Activated CD8-positive, alpha-beta T cell treated with anti-CD3 and anti-CD28 coated beads, Interleukin-2, amount 10 ng/mL, durations not matched to agents 7 days and 5 days (primary cell): ENCODE results near the gene RPRD1B. TPM values are rescaled to one million over a fixed set of nuclear protein-coding genes. Genes with fewer than 3 reads are reported as not detected.

ENCODE experiments used
- ATAC-seq: fragments of 150-1000 bp; cut with Tn5 transposase; one replicate; pipeline ENCODE4 v1.10.0; 2021; ENCODE audit warnings: moderate library complexity
- CTCF ChIA-PET: fragments of 350-600 bp; sonication (Branson Sonifier 250); formaldehyde crosslinking; loops from one replicate; lab custom pipeline; 2021; ENCODE audit warnings: antibody characterized with exemption; lab: Charles Lee
- POLR2A ChIA-PET: fragments of 350-600 bp; sonication (Branson Sonifier 250); formaldehyde crosslinking; loops from one replicate; lab custom pipeline; 2021; ENCODE audit warnings: antibody characterized with exemption; lab: Charles Lee
- DNase-seq: peaks from one replicate; pipeline ENCODE4 v3.0.0-alpha.2; 2020
- H3K27ac Mint-ChIP-seq: one replicate; pipeline ENCODE4 v1.8.0; 2021; ENCODE audit warnings: mild to moderate bottlenecking, mixed read lengths
- H3K27me3 Mint-ChIP-seq: one replicate; pipeline ENCODE4 v1.8.0; 2021; ENCODE audit warnings: low read depth, mixed read lengths
- H3K36me3 Mint-ChIP-seq: one replicate; pipeline ENCODE4 v1.8.0; 2021; ENCODE audit warnings: low read depth, mixed read lengths
- H3K4me1 Mint-ChIP-seq: one replicate; pipeline ENCODE4 v1.8.0; 2021; ENCODE audit warnings: low read depth, mixed read lengths
- H3K4me3 Mint-ChIP-seq: one replicate; pipeline ENCODE4 v1.8.0; 2021; ENCODE audit warnings: mild to moderate bottlenecking, mixed read lengths
- H3K9me3 Mint-ChIP-seq: one replicate; pipeline ENCODE4 v1.8.0; 2022; ENCODE audit warnings: mixed read lengths; ENCODE audit not compliant: insufficient read depth
- total RNA-seq, 2 experiments: library from RNA; stranded (reverse); gene quantifications; one replicate each; pipeline ENCODE4 v1.2.3, GENCODE V29; 2021

The RPRD1B gene
- total RNA-seq, 2 experiments from 2014 or later: 32.4 to 34.3 TPM

DNA sequence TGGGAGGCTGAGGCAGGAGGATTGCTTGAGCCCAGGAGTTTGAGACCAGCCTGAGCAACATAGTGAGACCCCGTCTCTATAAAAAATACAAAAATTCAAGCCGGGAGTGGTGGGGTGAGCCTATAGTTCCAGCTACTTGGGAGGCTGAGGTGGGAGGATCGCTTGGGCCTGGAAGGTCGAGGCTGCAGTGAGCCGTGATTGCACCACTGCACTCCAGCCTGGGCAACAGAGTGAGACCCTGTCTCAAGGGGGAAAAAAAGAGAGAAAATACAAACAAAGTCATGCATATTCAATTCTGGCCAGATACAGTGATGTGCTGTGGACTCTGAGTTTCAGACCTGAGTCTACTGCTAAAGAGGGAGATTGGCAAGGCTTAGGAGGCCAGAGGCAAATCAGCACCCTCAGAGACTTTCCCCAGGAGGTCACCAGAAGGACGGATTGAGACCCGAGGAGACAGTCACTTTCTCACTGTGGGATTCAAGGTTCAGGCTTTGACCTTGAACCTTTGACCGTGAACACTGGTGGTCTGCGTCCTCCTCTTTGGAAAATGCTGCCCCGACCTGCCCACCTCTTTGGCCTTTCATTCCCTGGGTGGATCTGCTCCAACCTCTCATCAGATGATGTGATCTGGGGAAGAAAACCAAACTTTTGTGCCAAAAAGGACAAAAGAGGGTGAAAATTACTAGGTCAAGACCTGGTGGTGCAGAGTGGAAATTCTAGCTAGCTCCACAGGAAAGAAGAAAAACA lies 100.3 kb downstream of the RPRD1B start:
- no peak for ATAC-seq
- POLR2A ChIA-PET: no interaction called here

DNA sequence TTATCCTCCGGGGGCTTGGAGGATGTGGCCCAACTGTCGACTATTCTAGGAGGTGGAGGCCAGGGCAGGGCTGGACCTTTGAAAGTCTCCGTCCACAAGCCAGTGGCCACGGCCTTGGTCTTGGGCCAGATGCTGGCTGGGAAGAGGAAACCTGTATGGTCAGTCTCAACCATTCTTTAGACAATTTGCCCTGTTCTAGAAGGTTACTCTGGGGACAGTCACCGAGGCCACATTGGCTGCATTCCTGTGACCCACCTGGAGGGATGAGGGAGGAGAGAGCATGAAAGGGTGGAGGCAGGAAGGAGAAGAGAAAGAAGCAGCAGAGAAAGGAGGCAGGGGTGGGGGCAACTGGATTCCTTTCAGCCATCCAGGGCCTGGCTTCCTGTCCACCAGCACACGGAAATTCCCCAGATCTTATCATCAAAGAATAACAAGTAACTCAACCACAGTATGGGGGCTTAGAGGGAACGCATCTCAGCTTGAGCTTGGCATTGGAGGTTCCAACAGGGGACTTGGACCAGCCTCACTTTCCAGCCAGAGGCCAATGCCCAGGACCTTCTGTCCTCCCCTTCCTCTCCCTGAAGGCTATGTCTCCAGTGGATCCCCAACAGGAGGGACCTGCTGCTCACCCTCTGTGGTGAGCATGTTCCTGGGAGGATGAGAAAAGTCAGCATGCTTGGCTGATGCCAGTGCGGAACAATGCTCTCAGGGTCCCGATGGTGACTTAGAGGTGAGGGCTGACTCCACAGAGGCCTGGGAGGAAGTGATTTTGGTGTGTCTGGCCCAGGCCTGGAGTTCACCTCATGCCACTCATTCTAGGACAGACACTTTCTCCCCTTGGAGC lies 101.1 kb downstream of the RPRD1B start:
- Mint-ChIP-seq H3K4me1 (peaks cover 17% of the 10 kb centered on the region), H3K4me3 (no peak overlapping the region), H3K27ac (peak overlapping the region; percentile 53), H3K9me3 (no peaks in the 10 kb centered on the region), H3K36me3 (no peaks in the 10 kb centered on the region), H3K27me3 (peaks cover 6% of the 10 kb centered on the region)
- POLR2A ChIA-PET: no interaction called here
- CTCF ChIA-PET: interaction anchor here (1.0 kb wide), 2 partner anchors 62 to 86 kb away, joined by 3 to 6 read pairs; no protein-coding TSS in a partner anchor
- ATAC-seq: peak; percentile 54
- no peak for DNase-seq

More for the DNA sequence above, 100.3 kb downstream of the RPRD1B start:
- H3K27me3 Mint-ChIP-seq: peaks cover 6% of the 10 kb centered on the region
- no peak overlapping the region for H3K27ac Mint-ChIP-seq
- CTCF ChIA-PET: interaction anchor here (1.0 kb wide), 2 partner anchors 61 to 87 kb away, joined by 3 to 6 read pairs; no protein-coding TSS in a partner anchor
- no peak overlapping the region for H3K4me3 Mint-ChIP-seq
- H3K36me3 Mint-ChIP-seq: no peaks in the 10 kb centered on the region
- no peak for DNase-seq
- H3K4me1 Mint-ChIP-seq: peaks cover 17% of the 10 kb centered on the region
- no peaks in the 10 kb centered on the region for H3K9me3 Mint-ChIP-seq

DNA sequence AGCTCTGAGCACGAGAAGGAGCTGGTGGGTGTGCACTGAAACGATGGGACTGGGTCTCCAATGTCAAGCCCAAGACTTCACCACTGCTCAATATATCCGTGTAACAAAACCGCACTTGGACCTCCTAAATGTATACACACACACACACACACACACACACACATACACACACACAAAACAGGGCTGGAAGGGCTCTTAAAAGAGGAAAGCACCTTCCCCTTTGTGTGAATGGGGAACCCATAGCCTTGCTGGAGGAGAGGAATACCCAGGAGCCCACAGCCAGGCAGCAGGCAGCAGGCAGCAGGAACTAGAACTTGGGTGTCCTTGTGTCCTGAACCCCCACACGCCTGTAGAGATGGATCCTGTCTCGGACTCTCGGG lies 101.7 kb downstream of the RPRD1B start:
- no peak for DNase-seq
- H3K4me1 Mint-ChIP-seq: peaks cover 17% of the 10 kb centered on the region
- POLR2A ChIA-PET: no interaction called here
- no peak for ATAC-seq
- no peak overlapping the region for H3K4me3 Mint-ChIP-seq
- CTCF ChIA-PET: no interaction called here
- H3K36me3 Mint-ChIP-seq: no peaks in the 10 kb centered on the region
- no peak overlapping the region for H3K27ac Mint-ChIP-seq
- no peaks in the 10 kb centered on the region for H3K9me3 Mint-ChIP-seq
- H3K27me3 Mint-ChIP-seq: peaks cover 6% of the 10 kb centered on the region

DNA sequence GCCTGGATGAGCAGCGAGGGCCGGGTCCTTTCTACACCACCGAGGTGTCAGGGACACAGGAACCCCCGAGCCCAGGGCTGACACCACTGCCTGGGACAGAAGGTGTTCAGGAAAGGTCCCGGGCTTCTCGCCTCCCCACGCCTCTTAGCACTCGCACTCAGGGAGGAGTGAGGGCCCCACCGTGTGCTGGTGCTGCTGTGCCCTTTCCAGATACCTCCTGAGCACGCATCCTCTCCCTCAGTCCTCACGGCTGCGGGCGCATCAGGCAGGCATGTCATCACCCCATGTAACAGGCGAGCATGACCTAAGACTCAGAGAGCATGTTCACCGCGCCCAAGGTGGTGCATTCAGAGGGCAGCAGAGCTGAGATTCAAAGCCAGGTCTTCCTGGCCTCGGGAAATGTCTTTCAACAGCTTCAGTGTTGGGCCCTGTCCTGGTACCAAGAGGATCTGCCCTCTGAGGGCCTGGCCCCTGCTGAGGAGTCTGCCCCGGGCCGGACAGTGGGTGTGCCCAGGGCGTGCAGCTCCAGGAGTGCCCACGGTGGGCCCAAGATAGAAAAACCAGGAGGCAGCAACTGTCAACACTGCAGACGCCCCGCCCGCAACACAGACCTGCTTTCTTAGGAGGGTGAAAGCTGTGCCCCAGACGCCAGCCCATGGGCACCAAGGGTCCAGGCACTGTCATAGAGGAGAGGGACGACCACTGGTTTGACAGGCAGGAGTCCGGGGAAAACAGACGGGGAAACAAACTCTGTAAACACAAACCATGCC lies 102.3 kb downstream of the RPRD1B start:
- H3K36me3 Mint-ChIP-seq: no peaks in the 10 kb centered on the region
- H3K27me3 Mint-ChIP-seq: peaks cover 6% of the 10 kb centered on the region
- peaks cover 17% of the 10 kb centered on the region for H3K4me1 Mint-ChIP-seq
- no peak overlapping the region for H3K27ac Mint-ChIP-seq
- no peak overlapping the region for H3K4me3 Mint-ChIP-seq
- DNase-seq (no peak), ATAC-seq (no peak)
- ChIA-PET CTCF (no interaction called here), POLR2A (no interaction called here)
- no peaks in the 10 kb centered on the region for H3K9me3 Mint-ChIP-seq

DNA sequence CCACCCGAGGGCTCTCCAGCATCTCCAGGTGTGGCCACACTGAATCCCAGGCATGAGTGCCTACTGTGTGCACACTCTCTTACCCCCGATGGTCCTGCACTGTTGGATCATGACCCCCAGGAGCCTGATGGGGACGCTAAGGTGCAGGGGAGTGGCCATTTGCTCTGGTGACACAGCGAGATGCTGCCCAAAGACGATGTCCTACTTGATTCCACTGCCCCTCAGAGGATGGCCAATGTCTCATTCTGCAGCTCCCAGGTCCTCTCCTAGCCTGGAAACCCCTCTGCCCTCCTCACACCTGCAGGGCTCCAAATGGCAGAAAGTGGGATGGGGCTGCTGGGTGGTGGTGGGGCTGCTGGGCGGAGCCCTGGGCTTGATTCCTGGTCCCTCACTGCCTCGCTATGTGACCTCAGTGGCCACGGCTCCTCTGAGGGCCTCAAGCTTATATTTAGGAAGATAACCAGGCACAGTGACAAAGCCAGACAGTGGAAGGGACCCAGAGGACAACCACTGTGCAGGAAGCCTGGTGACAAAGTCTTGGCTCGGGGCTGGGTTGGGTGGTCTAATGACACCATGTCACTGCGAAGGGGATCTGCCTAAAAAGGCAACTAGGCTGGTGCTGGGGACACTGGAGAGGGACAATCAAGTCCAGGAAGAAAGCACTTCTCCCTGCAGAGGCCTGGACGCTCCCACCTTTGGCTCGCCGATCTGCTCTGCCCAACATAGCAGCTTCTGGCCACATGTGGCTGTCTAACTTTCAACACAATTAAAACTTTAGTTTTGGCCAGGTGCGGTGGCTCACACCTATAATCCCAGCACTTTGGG lies 103.1 kb downstream of the RPRD1B start:
- Mint-ChIP-seq H3K27ac (no peak overlapping the region), H3K9me3 (no peaks in the 10 kb centered on the region), H3K27me3 (peaks cover 6% of the 10 kb centered on the region), H3K36me3 (no peaks in the 10 kb centered on the region), H3K4me3 (no peak overlapping the region), H3K4me1 (peaks cover 17% of the 10 kb centered on the region)
- ATAC-seq (no peak), DNase-seq (no peak)
- POLR2A ChIA-PET: no interaction called here
- CTCF ChIA-PET: no interaction called here

DNA sequence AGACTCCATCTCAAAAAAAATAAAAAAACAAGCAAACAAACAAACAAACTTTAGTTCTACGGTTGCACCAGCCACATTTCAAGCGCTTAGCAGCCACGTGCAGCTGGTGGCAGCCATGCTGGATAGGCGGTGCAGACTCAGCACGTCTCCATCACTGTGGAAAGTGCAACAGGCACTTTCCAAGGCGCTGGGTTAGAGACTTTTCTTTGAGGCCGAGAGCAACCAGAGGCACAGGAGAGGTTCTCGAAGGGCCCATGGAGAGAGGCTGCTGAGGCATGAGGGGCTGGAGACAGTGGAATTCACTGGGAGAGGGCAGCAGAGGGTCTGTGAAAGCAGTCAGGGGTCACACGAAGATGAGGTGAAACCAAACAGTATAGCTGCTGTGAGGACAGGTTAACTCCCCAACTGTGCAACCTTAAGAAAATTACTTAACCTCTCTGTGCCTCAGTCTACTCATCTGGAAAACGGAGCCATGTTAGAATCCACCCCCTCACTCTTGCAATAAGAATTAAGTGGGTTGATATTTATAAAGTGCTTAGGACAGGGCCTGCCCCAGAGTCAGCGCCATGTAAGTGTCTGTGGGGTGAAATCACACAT lies 104.0 kb downstream of the RPRD1B start:
- no peaks in the 10 kb centered on the region for H3K9me3 Mint-ChIP-seq
- ATAC-seq (no peak), DNase-seq (no peak)
- peaks cover 17% of the 10 kb centered on the region for H3K4me1 Mint-ChIP-seq
- CTCF ChIA-PET: no interaction called here
- no peak overlapping the region for H3K4me3 Mint-ChIP-seq
- POLR2A ChIA-PET: no interaction called here
- H3K27ac Mint-ChIP-seq: no peak overlapping the region
- no peaks in the 10 kb centered on the region for H3K36me3 Mint-ChIP-seq
- peaks cover 3% of the 10 kb centered on the region for H3K27me3 Mint-ChIP-seq

DNA sequence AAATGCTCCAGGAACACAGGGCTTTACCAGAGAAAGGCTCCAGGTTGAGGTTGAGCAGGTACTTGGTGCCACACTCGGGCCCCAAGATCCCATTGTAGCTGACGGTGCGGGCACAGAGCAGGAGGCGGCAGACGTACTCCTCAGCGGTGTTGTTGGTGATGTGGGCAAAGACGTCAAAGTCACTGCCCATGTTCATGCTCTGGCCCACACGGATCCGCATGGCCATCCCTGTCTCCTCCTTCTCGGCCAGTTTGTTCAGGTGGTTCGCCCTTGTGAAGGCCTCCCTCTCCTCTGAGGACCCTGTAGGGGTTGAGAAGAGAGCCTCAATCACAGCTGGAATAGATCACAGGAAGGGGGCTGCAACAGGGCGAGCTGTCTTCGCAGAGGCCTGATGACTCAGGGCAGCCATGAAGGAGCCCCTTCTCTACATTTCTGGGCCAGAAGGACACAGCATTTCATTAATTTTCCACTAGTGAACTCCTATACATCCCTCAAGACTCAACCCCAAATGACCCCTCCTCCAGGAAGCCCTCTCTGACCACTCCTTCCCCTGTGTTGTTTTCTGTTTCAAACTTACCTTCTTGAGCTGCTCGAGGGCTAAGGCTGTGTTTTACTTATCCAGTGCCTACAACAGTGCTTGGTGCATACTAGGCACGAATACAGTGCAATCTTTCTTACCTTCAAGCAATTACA lies 104.7 kb downstream of the RPRD1B start:
- no peaks in the 10 kb centered on the region for H3K9me3 Mint-ChIP-seq
- DNase-seq: no peak
- peaks cover 3% of the 10 kb centered on the region for H3K27me3 Mint-ChIP-seq
- no peak overlapping the region for H3K4me3 Mint-ChIP-seq
- H3K36me3 Mint-ChIP-seq: no peaks in the 10 kb centered on the region
- no peak overlapping the region for H3K27ac Mint-ChIP-seq
- ChIA-PET POLR2A (no interaction called here), CTCF (no interaction called here)
- no peak for ATAC-seq
- peaks cover 17% of the 10 kb centered on the region for H3K4me1 Mint-ChIP-seq

DNA sequence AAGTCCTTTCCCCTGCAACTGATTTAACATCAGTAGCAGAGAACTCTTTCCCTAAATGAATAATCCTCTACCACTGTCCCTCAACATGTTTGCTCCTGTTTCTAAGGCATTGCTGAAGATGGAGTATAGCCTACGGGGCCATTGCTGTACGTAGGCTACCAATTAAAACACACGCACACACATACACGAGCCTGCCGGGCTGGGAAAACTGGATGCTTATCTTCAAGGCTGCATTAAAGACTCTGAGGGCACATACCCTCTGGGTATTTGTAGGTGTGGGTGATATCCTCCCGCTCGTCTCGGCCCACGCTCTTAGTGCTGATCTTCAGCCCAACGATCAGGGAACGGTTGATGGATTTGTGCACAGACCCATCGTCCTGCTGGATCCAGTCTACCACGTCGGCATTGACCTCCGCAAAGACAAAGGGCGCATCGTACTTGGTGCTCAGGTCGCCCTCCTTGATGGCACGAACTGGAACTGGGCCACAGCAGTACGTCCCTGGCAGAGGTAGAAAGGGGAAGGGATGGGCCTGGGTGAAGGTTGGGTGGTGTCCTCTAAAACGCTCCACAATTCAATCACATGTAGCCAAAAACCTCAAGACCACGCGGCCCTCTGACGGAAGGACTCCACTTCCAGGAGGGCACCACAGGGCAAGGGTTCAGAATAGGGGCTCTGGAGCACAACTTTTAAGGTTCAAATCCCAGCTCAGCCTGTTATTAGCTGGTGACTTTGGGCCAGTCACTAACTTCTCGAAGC lies 105.8 kb downstream of the RPRD1B start:
- ATAC-seq (no peak), DNase-seq (no peak)
- no peaks in the 10 kb centered on the region for H3K9me3 Mint-ChIP-seq
- no peaks in the 10 kb centered on the region for H3K36me3 Mint-ChIP-seq
- ChIA-PET POLR2A (no interaction called here), CTCF (interaction anchor here (1.8 kb wide), 1 partner anchor 82 kb away, joined by 3 read pairs; no protein-coding TSS in a partner anchor)
- H3K4me3 Mint-ChIP-seq: no peak overlapping the region
- H3K4me1 Mint-ChIP-seq: peaks cover 13% of the 10 kb centered on the region
- H3K27me3 Mint-ChIP-seq: no peaks in the 10 kb centered on the region
- H3K27ac Mint-ChIP-seq: no peak overlapping the region

DNA sequence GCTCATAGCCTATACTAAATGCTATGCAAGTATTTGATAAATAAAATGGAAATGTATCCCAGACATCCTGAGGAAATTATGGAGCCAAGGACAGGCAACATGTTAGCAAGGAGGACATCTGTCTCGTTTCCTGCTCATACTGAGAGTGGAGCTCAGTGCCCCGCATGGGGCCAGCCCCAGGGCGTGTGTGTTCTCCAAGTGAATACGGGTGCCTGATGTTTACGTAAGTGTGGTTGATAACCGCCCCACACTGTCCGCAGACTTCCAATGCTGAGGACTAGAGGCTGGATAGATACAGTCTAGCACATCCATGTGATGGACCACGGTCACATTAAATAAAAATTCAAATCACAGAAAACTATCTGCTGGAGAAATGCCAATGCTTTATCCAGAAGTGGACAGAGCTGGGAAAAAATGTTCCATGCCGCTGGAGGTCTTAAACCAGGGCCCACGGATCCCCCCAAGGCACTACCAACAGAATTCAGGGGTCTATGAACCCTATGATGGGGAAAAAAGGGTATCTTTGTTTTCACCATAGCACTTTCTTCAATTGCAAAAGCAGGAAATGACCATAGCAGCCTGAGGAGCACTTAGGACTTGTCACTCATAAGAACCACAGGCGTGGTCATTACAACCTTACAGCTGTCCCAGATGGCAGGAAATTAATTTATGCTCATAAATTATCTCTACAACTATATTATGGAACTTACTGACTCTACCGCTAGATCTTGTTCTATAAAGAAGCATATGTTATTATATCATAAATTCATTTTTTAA lies 106.6 kb downstream of the RPRD1B start:
- Mint-ChIP-seq H3K9me3 (no peaks in the 10 kb centered on the region), H3K27ac (no peak overlapping the region), H3K27me3 (no peaks in the 10 kb centered on the region), H3K4me1 (peaks cover 5% of the 10 kb centered on the region), H3K36me3 (no peaks in the 10 kb centered on the region), H3K4me3 (no peak overlapping the region)
- ATAC-seq (no peak), DNase-seq (no peak)
- POLR2A ChIA-PET: no interaction called here
- CTCF ChIA-PET: interaction anchor here (1.8 kb wide), 1 partner anchor 83 kb away, joined by 3 read pairs; no protein-coding TSS in a partner anchor
